ENCODE measurements around the gene TMEM175.

GRCh38 chr4:911871-912490, 20.3 kb upstream of the TMEM175 start:
- TF ChIP-seq EZH2 (IDR thresholded peaks at IDR 0.05; ENCODE audit: low read length, unreplicated experiment) (no peak), EZH2phosphoT487 (IDR thresholded peaks at IDR 0.05; ENCODE audit: borderline replicate concordance, low read length) (no peak), CTCF (conservative IDR thresholded peaks at IDR 0.05; ENCODE audit: low read depth, low read length) (no peak)

Data from PC-3 (cell line).